ENCODE results near the gene GPR137.

Gene GPR137

GRCh38 chr11:64284962-64285884 lies at the start of gene GPR137:
GPR137 (plus strand) TSS chr11:64285848; CDS start chr11:64286525, 677 bp downstream.
- in situ Hi-C loops (cut with MboI; ENCODE audit: low sequenced_read_pairs), result no loop called here

GRCh38 chr11:64237484-64237951 lies 48.1 kb upstream of the GPR137 start:
- in situ Hi-C loops (cut with MboI; ENCODE audit: low sequenced_read_pairs), result loop anchor here (25.0 kb wide), 1 partner anchor 100 kb away; the partner anchor contains the start of gene CCDC88B

- in situ Hi-C loops (cut with MboI; ENCODE audit: low sequenced_read_pairs), result loop anchor here (25.0 kb wide), 1 partner anchor 99 kb away; the partner anchor contains the start of gene CCDC88B
Measured at GRCh38 chr11:64238076-64238475, 47.6 kb upstream of the GPR137 start.

GRCh38 chr11:64238999-64239398 lies 46.6 kb upstream of the GPR137 start:
- in situ Hi-C loops (cut with MboI; ENCODE audit: low sequenced_read_pairs), result loop anchor here (25.0 kb wide), 1 partner anchor 98 kb away; the partner anchor contains the start of gene CCDC88B

GRCh38 chr11:64239662-64240434 lies 45.8 kb upstream of the GPR137 start:
- in situ Hi-C loops (cut with MboI; ENCODE audit: low sequenced_read_pairs), result loop anchor here (25.0 kb wide), 1 partner anchor 97 kb away; the partner anchor contains the start of gene CCDC88B

- in situ Hi-C loops (cut with MboI; ENCODE audit: low sequenced_read_pairs), result loop anchor here (25.0 kb wide), 1 partner anchor 97 kb away; the partner anchor contains the start of gene CCDC88B
Measured at GRCh38 chr11:64240435-64241240, 45.0 kb upstream of the GPR137 start, which contains the start of gene FKBP2. FKBP2 (plus strand) TSS chr11:64241095; CDS start chr11:64242388, 1,293 bp downstream.

- in situ Hi-C loops (cut with MboI; ENCODE audit: low sequenced_read_pairs), result loop anchor here (25.0 kb wide), 1 partner anchor 96 kb away; the partner anchor contains the start of gene CCDC88B
Measured at GRCh38 chr11:64241241-64241490, 44.5 kb upstream of the GPR137 start.

GRCh38 chr11:64241491-64242374 lies 43.9 kb upstream of the GPR137 start:
- in situ Hi-C loops (cut with MboI; ENCODE audit: low sequenced_read_pairs), result loop anchor here (25.0 kb wide), 1 partner anchor 96 kb away; the partner anchor contains the start of gene CCDC88B

- in situ Hi-C loops (cut with MboI; ENCODE audit: low sequenced_read_pairs), result loop anchor here (25.0 kb wide), 1 partner anchor 94 kb away; the partner anchor contains the start of gene CCDC88B
Measured at GRCh38 chr11:64243236-64243854, 42.3 kb upstream of the GPR137 start.

- in situ Hi-C loops (cut with MboI; ENCODE audit: low sequenced_read_pairs), result loop anchor here (25.0 kb wide), 1 partner anchor 93 kb away; the partner anchor contains the start of gene CCDC88B
Measured at GRCh38 chr11:64244107-64244506, 41.5 kb upstream of the GPR137 start.

- in situ Hi-C loops (cut with MboI; ENCODE audit: low sequenced_read_pairs), result loop anchor here (25.0 kb wide), 1 partner anchor 92 kb away; the partner anchor contains the start of gene CCDC88B
Measured at GRCh38 chr11:64244966-64245365, 40.7 kb upstream of the GPR137 start.

- in situ Hi-C loops (cut with MboI; ENCODE audit: low sequenced_read_pairs), result loop anchor here (25.0 kb wide), 1 partner anchor 92 kb away; the partner anchor contains the start of gene CCDC88B
Measured at GRCh38 chr11:64245401-64245796, 40.2 kb upstream of the GPR137 start.

- in situ Hi-C loops (cut with MboI; ENCODE audit: low sequenced_read_pairs), result loop anchor here (25.0 kb wide), 1 partner anchor 91 kb away; the partner anchor contains the start of gene CCDC88B
Measured at GRCh38 chr11:64245797-64246620, 39.6 kb upstream of the GPR137 start.

- in situ Hi-C loops (cut with MboI; ENCODE audit: low sequenced_read_pairs), result loop anchor here (25.0 kb wide), 1 partner anchor 91 kb away; the partner anchor contains the start of gene CCDC88B
Measured at GRCh38 chr11:64246621-64246870, 39.1 kb upstream of the GPR137 start.

- in situ Hi-C loops (cut with MboI; ENCODE audit: low sequenced_read_pairs), result loop anchor here (25.0 kb wide), 1 partner anchor 90 kb away; the partner anchor contains the start of gene CCDC88B
Measured at GRCh38 chr11:64246871-64247728, 38.5 kb upstream of the GPR137 start, which contains the start of gene PPP1R14B. PPP1R14B (minus strand) TSS chr11:64246943; CDS start chr11:64246673, 270 bp downstream.

- in situ Hi-C loops (cut with MboI; ENCODE audit: low sequenced_read_pairs), result loop anchor here (25.0 kb wide), 1 partner anchor 89 kb away; the partner anchor contains the start of gene CCDC88B
Measured at GRCh38 chr11:64247729-64248531, 37.7 kb upstream of the GPR137 start.

All from HL-60/S4 treated with phorbol 12-myristate 13-acetate at 8.2 ng/mL for 4 days and 3 days (cell line).